ENCODE measurements around the gene TMEM38A. TPM values are rescaled to one million over a fixed set of nuclear protein-coding genes. Genes with fewer than 3 reads are reported as not detected.

TMEM38A gene, protein sequence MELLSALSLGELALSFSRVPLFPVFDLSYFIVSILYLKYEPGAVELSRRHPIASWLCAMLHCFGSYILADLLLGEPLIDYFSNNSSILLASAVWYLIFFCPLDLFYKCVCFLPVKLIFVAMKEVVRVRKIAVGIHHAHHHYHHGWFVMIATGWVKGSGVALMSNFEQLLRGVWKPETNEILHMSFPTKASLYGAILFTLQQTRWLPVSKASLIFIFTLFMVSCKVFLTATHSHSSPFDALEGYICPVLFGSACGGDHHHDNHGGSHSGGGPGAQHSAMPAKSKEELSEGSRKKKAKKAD
- total RNA-seq (2014; rRNA removed; shearing (Covaris generic)) = 0.24 and 0.27 TPM in 2 replicates
- polyA plus RNA-seq (2015; cell fraction: cytosol; rRNA removed) = 0.07 and 0.60 TPM in 2 replicates
- 1.7 and 5.5 TPM in 2 replicates for polyA plus RNA-seq (2015; cell fraction: nucleus; rRNA removed)

DNA sequence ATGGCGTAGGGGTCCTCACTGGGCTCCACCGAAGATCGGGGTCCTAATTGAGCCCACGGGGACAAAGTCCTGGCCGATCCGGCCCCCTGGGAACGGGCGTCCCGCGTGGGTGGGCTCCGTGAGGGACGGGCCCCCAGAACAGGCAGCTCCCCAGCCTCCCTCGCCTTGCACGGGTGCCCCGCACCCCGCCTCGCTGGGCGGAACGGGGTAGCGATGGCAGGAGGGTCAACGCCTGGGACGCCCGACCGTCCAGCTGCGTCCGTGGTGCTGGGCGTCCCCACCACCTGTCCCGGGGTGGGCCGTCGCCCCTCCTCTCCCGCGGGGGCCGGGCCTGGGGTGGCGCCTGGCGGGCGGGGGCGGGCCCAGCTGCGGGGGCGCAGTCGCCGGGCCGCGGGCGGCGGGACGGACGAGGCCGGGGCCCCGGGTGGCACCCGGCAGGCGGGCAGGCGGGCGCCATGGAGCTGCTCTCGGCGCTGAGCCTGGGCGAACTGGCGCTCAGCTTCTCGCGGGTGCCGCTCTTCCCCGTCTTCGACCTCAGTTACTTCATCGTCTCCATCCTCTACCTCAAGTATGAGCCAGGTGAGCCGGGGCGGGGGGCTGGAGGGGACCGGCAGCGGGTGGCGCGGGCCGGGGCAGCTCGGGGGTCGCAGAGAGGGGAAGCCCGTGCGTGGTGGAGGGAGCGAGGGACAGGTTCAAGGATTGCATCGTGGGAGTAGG is at the start of gene TMEM38A:
TSS of gene TMEM38A (plus strand) at position 377 of the 717 bp plus-strand sequence. CDS start at position 456, 79 bp downstream.
- in situ Hi-C loops (cut with HindIII; ENCODE audit: low pct_unique_long_range_greater_than_20kb, low sequenced_read_pairs) = no loop called here

DNA sequence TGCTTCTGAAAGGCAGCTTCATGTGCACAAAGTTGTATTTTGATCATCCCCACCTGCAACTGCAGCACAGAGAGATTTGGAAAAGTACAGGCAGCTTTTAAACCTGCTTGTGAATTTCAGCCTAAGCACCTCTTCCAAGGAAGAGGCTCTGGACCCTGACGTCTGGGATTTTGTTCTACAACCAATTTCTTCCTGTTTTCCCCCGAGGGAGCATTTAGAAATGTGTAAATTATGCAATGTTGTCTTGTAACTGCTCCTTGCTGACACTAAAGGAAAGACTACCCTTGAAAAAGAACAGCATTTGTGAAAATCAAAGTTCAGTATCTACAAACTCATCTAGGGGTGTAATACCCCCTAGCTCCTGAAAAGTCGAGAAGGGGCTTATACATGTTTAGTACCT is 48.3 kb upstream of the TMEM38A start:
- DNase-seq (ENCODE audit: low read depth, low spot score) = no peak
- in situ Hi-C loops (cut with HindIII; ENCODE audit: low pct_unique_long_range_greater_than_20kb, low sequenced_read_pairs) = no loop called here

More for the DNA sequence above, at the start of gene TMEM38A:
- DNase-seq (ENCODE audit: low read depth, low spot score) = no peak

DNA sequence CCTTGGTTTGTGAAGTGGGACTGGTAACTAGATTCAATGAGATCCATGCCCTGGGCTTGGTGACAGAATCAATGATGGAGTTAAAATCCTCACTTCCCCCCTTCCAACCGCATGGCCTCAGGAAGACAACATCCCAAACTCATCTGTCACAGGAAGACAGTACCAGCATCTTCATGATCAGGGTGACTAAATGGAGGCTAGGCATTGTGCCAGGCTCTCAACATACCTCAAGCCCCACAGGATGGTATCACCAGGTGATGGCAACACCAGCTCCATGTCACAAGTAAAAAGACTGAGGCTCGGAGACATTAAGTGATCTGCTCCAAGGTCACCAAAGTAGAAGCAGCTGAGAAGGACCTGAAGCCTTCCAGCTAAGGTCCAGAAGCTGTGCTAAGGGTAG is 47.1 kb upstream of the TMEM38A start:
- DNase-seq (ENCODE audit: low read depth, low spot score) = no peak
- in situ Hi-C loops (cut with HindIII; ENCODE audit: low pct_unique_long_range_greater_than_20kb, low sequenced_read_pairs) = no loop called here

DNA sequence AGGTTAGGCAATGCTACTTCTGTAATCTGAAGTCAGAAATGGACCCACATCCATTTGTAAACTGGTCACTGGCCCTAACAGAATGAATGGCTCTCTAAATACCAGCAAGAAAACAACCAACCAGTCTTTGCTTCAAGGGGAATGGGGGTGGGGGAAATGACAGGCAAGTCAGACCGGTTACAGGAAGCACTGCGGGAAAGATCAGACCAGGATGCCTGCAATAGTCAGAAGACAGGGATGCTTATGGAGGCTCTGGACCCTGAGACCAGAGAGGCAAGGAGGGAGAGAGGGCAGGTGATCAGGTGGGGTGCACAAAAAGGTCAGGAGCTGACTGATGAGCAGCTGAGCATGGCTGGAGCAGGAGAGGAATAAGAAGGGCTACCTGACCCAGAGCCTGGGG is 46.0 kb upstream of the TMEM38A start:
- in situ Hi-C loops (cut with HindIII; ENCODE audit: low pct_unique_long_range_greater_than_20kb, low sequenced_read_pairs) = no loop called here
- DNase-seq (ENCODE audit: low read depth, low spot score) = no peak

DNA sequence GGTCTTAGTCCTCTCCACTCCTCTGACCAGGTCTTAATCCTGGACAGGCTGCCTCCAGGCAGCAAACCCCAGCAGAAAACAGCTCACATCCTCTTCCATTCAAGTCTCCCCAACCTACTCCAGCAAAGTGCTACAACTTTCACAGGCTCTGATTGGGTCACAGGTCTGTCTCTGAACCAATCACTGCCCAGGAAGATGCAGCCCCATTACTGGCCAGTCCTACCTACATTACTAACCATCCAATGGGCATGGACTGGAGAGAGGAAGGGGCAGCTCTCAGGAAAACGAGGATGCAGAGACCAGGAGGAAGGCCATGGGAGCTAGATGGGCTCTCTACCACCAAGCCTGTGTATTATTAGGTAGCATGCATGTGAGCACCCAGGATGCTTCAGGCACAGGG is 45.1 kb upstream of the TMEM38A start:
- DNase-seq (ENCODE audit: low read depth, low spot score) = peak; percentile 55
- in situ Hi-C loops (cut with HindIII; ENCODE audit: low pct_unique_long_range_greater_than_20kb, low sequenced_read_pairs) = no loop called here

DNA sequence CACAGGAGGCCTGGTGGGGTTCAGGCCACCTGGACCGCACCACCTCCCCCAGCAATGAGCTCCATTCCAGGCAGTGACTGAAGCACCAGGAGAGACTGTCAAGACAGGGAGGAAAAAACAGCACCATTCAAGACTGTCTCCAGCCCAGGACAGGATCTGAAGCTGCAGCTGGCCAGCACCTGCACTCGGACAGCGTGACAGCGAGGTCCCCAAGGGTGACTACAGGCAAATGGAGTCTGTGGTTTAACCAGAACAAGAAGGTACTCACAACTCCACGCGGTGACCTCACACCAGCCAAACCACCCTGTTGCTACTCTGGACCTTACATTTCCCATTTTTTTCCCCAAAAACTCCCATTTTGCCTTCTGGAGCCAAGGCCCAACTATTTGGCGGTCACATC is 42.7 kb upstream of the TMEM38A start:
- DNase-seq (ENCODE audit: low read depth, low spot score) = no peak

DNA sequence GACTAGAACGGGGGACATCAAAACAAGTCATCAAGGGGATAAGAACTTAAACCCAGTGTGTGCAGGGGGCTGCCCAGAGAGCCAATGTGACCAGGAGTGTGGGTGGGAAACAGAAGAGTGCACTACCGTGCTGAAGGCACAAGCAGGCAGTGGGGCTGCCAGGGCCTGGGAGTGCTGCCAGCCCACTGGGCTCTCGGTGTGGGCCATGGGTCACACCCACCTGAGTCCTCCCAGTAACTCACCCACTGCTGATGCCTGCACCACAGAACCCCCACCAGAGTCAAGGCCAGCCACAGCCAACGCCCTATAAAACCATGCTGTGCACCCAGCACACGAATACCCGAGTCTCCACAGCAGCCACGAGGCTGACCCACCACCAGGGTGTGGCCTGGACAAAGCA is 41.5 kb upstream of the TMEM38A start:
- in situ Hi-C loops (cut with HindIII; ENCODE audit: low pct_unique_long_range_greater_than_20kb, low sequenced_read_pairs) = no loop called here
- DNase-seq (ENCODE audit: low read depth, low spot score) = no peak

More for the DNA sequence above, 42.7 kb upstream of the TMEM38A start:
- in situ Hi-C loops (cut with HindIII; ENCODE audit: low pct_unique_long_range_greater_than_20kb, low sequenced_read_pairs) = no loop called here

DNA sequence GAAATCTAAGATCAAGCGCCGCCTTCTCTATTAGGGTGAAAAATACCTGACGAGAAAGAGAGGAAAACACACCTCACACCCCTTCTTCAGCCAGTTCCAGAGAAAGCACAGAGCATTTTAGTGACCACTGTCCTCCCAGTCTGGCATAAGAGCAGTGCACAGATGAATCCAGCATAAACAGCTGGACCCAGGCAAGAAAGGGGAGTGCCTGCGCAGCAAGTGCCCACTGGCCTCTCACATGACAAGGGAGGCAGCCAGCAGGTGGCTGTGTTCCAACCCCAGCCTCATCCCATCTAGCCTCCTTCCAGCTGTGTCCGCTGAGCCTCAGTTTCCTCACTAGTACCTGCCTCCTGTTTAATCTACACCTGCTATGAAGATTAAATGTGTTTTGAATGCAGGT is 40.9 kb upstream of the TMEM38A start:
- in situ Hi-C loops (cut with HindIII; ENCODE audit: low pct_unique_long_range_greater_than_20kb, low sequenced_read_pairs) = no loop called here
- no peak for DNase-seq (ENCODE audit: low read depth, low spot score)

DNA sequence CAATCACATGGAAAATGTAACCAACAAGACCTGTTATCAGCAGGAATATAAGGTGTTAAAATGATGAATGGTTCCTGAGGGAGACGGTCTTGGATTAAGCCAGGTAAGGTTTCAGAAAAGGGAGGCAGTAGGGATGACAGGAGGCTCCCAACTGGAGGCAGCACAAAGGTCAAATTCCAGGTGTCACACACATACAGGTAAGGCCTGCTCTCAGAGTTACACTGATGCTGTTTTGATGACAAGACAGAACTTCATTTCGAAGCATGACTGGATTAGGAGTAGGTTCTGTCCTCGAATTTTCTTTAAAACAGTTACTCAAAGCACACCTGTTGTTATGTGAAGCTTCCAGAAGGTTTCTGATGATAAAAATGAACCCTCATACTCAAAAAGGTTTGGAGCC is 40.4 kb upstream of the TMEM38A start:
- in situ Hi-C loops (cut with HindIII; ENCODE audit: low pct_unique_long_range_greater_than_20kb, low sequenced_read_pairs) = no loop called here
- no peak for DNase-seq (ENCODE audit: low read depth, low spot score)

DNA sequence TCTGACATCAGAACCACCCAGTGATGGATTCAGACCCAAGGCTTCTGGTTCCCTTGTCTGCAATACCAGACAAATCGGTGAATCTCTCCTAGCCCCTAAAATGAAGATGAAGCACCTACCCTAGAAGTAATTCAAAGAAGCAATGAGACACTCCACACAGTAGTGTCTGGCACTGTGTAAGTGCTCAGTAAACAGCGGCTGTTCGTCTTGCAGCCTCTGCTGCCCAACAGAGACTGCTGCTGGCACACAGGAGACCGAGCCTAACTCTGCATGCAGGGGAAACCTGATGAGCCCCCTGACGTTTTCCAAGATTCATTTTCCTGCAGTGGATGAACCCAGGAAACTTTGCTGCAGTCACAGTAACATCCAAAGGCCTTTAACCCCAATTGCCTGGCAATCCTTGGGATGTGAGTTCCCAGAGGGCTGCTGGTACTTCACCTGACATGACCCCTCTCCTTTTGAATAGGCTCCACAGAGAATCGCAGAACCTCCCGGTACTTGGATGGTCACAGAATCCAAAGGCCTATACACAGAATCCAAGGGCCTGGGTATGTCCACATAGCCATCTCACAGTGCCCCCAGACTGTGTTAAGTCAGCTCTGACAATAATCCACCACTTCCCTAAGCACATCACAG is 39.7 kb upstream of the TMEM38A start:
- in situ Hi-C loops (cut with HindIII; ENCODE audit: low pct_unique_long_range_greater_than_20kb, low sequenced_read_pairs) = no loop called here
- DNase-seq (ENCODE audit: low read depth, low spot score) = no peak

DNA sequence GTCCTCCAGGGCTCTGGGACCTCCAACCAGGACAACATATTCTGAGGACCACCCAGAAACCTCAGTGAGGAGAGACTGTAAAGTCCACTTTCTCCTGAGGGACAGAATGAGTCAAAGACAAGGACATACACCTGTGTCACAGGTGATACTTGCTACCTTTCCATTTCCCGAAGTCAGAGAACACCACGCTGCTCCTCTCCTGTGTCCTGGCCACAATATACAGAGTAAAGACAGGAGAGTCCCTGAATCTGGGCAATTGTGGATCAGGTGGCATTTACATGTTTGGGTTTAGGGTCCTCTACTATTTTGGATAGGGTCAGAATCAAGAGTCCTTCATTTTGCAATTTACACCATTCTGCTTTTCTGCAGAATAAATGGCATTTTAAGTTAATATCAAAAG is 37.9 kb upstream of the TMEM38A start:
- DNase-seq (ENCODE audit: low read depth, low spot score) = no peak
- in situ Hi-C loops (cut with HindIII; ENCODE audit: low pct_unique_long_range_greater_than_20kb, low sequenced_read_pairs) = no loop called here

DNA sequence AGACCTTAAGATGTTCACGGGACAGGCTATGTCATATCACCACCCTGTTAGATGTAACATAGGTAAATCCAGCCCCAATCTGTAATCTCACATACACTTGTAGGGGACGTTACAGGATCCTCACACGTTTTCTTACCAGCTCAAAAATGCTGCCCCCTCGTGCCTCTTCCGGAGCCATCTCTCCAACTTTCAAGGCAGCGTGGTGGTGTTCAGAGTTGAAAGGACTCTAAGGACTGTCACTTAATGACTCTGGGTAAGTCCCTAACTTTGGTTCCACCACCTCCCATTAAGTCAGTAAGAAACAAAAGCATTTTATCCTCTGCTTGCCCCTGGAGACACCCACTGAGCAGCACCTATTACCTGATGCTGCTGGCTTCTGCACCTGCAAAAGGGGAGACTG is 37.4 kb upstream of the TMEM38A start:
- in situ Hi-C loops (cut with HindIII; ENCODE audit: low pct_unique_long_range_greater_than_20kb, low sequenced_read_pairs) = no loop called here
- DNase-seq (ENCODE audit: low read depth, low spot score) = no peak

DNA sequence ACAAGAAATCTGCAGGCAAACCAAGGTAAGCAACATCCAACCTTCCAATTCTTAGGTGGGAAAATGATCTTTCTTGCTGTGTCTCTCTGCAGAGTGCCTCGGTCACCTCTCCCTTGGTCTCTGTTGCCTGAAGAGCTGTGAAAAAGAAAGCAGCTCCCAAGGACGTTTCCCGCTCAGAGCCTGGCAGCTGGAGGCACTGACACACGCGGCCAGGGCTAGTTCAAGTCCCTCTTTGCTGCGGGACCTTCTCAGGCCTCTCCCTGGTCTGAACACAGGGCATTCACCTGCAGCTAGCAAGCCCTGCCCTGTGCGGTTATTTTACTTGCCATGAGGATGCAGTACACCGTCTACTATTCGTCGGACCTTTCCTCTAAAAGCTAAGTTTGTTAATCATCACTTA is 36.7 kb upstream of the TMEM38A start:
- in situ Hi-C loops (cut with HindIII; ENCODE audit: low pct_unique_long_range_greater_than_20kb, low sequenced_read_pairs) = no loop called here

DNA sequence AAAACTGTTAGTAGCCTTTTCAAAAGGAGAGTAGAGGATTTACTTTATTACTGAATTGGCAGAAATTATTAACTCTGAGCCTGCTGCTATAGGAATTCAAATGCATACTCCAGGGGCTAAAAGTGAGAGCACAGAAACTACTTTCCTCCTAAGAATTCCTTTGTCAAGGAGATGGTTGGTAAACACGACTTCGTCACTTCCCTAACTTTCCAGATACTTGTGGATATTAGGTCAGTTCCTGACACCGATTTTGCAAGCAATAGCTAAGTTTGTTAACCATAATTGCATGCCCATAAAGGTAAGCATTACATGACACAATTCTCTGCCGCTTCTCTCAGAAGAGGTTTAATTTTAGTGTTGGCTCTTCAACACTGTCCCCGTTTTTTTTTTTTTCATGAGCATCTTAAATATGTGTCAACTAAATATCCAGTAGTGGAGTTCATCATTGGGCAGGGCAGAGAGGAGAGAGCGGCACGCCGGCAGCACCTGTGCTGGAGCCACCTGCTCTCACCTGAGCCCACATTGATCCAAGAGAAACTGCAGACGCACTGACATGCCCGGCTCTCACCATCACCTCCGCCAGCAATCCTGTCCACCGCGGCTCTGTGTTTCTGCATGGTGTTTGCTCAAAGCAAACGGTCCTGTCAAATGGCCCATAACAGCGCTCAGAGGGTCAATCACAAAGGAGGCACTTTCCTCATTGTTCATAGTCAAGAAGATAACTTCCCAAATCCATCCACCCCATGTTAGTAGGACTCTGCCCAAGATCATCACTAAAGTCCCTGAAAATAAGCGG is 35.6 kb upstream of the TMEM38A start:
- no peak for DNase-seq (ENCODE audit: low read depth, low spot score)
- in situ Hi-C loops (cut with HindIII; ENCODE audit: low pct_unique_long_range_greater_than_20kb, low sequenced_read_pairs) = no loop called here

More for the DNA sequence above, 36.7 kb upstream of the TMEM38A start:
- no peak for DNase-seq (ENCODE audit: low read depth, low spot score)

DNA sequence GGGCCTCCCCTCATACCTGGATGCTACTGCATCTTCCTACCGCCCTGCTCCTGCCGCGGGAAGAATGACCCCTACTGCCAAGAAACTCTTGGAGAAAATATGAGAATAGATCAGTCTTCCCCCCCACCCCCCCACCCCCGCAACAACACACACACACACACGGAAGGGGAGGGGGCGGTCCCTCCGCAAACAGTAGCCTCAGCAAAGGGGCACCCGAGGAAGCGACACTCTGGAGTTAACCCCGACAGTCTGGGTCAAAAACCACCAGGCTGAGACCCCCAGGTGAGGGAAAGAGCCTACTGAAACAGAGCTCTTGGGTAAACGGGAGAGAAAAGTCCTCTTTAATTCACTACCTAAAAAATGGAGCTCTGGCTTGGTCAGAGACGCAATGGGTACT is 34.1 kb upstream of the TMEM38A start:
- DNase-seq (ENCODE audit: low read depth, low spot score) = no peak
- in situ Hi-C loops (cut with HindIII; ENCODE audit: low pct_unique_long_range_greater_than_20kb, low sequenced_read_pairs) = no loop called here

DNA sequence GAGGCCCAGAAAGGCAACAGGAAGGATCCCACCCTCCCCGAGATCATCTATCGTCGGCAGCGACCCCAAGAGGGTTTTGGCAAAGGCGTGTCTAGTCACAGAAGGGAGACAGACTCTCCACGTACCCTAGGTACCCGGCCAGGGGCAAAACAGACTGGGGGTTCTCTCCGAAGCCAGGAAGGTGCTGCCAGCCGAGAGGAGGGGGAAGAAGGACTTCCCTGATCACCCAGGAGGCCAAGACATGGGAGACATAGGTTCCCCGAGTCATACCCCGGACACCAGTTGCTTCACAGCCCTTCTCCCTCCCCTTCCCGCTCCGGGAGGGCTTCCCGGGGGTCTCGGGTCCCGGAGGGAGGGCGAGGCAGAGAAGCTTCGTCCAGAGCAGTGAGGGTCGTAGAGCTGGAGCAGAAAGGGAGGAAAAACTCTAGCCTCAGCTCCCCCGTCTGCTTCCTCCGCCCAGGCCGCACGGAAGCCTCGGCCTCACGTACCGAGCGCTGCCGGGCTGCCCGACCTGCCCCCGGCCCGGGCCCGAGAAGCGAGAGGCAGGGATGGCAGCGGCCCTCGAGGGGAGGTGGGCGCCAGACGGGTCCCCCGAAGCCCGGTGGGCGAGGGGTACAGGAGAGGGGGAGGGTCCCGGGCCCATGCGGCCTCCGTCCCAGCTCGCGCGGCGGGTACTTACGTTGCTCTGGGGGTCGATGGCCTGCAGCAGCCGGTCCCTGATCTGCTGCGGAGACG is 33.6 kb upstream of the TMEM38A start:
- DNase-seq (ENCODE audit: low read depth, low spot score) = no peak

DNA sequence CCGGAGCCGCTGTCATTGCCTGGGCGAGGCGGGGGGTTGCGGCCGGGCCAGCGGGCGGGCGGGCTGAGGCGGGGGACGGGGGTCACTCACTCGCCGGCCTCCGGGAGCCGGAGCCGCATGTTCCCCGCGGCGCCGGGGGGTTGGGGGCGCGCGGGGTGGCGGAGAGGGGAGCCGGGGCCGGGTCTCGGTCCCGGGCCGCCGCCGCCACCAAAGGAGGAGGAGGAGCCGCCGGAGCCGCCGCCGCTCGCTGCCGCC is 33.1 kb upstream of the TMEM38A start:
- in situ Hi-C loops (cut with HindIII; ENCODE audit: low pct_unique_long_range_greater_than_20kb, low sequenced_read_pairs) = no loop called here
- no peak for DNase-seq (ENCODE audit: low read depth, low spot score)

More for the DNA sequence above, 33.6 kb upstream of the TMEM38A start:
- in situ Hi-C loops (cut with HindIII; ENCODE audit: low pct_unique_long_range_greater_than_20kb, low sequenced_read_pairs) = no loop called here
